ENCODE results near the gene REEP1.

Gene REEP1, protein sequence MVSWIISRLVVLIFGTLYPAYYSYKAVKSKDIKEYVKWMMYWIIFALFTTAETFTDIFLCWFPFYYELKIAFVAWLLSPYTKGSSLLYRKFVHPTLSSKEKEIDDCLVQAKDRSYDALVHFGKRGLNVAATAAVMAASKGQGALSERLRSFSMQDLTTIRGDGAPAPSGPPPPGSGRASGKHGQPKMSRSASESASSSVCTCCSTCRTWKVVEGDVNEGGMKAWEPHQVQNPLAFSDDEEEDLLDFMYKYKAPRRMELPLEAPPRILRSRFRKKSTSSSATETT

DNA sequence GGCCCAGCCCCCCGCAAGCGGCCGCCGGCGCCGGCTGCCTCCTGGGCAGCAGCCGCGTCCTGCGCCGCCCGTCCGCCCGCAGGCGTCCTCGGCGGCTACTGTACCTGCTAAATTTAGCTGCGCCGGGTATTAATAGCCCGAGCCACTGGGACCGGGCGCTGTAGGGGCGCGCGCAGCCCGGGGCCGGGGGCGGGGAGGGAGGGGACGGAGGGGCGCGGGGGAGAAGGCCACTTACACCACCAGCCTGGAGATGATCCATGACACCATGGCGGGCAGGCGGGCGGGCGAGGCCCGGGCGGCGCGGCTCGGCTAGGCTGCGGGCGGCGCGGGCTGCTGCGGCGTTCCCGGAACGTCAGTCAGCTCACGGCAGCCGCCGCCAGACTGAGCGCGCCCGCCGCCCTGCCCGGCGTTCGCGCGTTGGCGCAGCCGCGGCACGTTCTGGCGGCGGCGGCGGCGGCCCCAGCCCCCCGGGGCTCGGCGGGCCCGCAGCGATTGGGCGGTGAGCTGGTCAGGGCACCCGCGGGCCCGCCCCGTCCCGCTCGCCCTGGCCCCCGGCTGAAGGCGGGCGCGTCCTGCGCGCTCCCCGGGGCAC lies at the start of gene REEP1:
REEP1 (minus strand) TSS at position 383 of the 592 bp plus-strand sequence; CDS start at position 267, 116 bp downstream.
- ChIA-PET CTCF (no interaction called here), POLR2A (no interaction called here)
- H3K4me3 ChIP-seq (ENCODE audit: low read depth, low read length): peak within 1 kb of the TSS; percentile 23
- TF ChIP-seq, protein P1, sequence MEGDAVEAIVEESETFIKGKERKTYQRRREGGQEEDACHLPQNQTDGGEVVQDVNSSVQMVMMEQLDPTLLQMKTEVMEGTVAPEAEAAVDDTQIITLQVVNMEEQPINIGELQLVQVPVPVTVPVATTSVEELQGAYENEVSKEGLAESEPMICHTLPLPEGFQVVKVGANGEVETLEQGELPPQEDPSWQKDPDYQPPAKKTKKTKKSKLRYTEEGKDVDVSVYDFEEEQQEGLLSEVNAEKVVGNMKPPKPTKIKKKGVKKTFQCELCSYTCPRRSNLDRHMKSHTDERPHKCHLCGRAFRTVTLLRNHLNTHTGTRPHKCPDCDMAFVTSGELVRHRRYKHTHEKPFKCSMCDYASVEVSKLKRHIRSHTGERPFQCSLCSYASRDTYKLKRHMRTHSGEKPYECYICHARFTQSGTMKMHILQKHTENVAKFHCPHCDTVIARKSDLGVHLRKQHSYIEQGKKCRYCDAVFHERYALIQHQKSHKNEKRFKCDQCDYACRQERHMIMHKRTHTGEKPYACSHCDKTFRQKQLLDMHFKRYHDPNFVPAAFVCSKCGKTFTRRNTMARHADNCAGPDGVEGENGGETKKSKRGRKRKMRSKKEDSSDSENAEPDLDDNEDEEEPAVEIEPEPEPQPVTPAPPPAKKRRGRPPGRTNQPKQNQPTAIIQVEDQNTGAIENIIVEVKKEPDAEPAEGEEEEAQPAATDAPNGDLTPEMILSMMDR (IDR thresholded peaks at IDR 0.05; ENCODE audit: insufficient read depth, low read length, missing control alignments): no peak
- DNase-seq (ENCODE audit: low read depth, low spot score): no peak

DNA sequence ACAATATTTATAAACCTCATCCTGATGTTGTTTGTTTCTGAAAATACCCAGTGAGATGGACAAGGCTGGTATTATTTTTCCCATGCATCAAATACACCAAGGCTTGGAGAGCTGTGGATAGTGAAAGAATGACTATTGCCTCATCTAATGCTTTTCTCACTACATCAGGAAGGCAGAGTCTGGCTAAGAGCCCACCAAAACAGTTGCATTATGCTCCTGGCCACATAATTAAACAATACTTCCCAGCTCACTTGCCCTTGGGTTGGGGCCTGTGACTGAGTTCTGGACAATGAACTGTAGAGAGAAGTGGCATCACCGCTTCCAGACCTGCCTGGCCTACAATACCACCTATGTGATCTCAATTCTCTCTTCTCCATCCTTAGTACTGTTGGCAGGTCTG lies 46.4 kb upstream of the REEP1 start:
- H3K4me3 ChIP-seq (ENCODE audit: low read depth, low read length): no peak overlapping the region
- ChIA-PET CTCF (interaction anchor here (1.5 to 3.8 kb wide), 3 partner anchors 10 to 12 kb away, joined by 5 to 27 read pairs (median 14); no protein-coding TSS in a partner anchor), POLR2A (no interaction called here)
- TF ChIP-seq, protein P1 (IDR thresholded peaks at IDR 0.05; ENCODE audit: insufficient read depth, low read length, missing control alignments): no peak
- DNase-seq (ENCODE audit: low read depth, low spot score): peak; percentile 51

DNA sequence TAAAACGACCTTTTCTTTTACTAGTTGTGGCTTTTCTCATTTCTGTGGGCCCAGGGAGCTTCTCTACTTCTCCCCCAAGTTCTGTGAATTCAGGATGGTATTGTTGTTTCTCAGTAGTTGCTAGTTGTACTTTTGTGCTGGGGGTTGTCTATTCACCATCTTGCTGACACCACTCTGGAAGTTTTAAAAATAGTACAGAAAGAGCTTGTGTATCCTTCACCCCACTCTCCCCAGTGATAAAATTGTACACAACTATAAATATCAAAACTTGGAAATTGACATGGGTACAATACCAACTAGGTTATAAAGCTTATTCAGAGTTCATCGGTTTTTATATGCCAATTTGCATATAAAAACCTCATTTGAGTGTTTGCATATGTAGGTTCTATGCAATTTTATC lies 45.3 kb upstream of the REEP1 start:
- no peak overlapping the region for H3K4me3 ChIP-seq (ENCODE audit: low read depth, low read length)
- DNase-seq (ENCODE audit: low read depth, low spot score): no peak
- TF ChIP-seq, protein P1 (IDR thresholded peaks at IDR 0.05; ENCODE audit: insufficient read depth, low read length, missing control alignments): no peak
- POLR2A ChIA-PET: no interaction called here
- CTCF ChIA-PET: interaction anchor here (1.0 to 3.8 kb wide), 5 partner anchors 10 to 162 kb away, joined by 3 to 27 read pairs (median 5); no protein-coding TSS in a partner anchor

DNA sequence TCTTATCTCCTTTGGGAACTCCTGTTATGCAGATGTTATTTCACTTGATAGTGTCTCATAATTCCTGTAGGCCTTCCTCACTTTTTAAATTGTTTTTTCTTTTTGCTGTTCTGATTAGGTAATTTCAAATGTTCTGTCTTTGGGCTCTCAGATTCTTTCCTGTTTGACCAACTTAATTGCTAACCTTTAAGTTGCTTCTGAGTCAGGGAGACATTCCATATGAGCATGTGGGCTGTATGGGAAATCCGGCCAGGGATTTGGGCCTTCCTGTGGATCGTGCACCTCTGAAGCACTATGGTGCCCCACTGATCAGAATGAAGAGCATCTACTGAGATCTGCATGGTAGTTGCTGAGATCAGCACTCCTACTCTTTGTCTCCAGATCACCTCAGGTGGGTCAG lies 44.7 kb upstream of the REEP1 start:
- TF ChIP-seq, protein P1 (IDR thresholded peaks at IDR 0.05; ENCODE audit: insufficient read depth, low read length, missing control alignments): no peak
- CTCF ChIA-PET: interaction anchor here (1.5 to 3.8 kb wide), 5 partner anchors 10 to 161 kb away, joined by 5 to 27 read pairs (median 7); no protein-coding TSS in a partner anchor
- no peak for DNase-seq (ENCODE audit: low read depth, low spot score)
- H3K4me3 ChIP-seq (ENCODE audit: low read depth, low read length): no peak overlapping the region
- POLR2A ChIA-PET: no interaction called here

DNA sequence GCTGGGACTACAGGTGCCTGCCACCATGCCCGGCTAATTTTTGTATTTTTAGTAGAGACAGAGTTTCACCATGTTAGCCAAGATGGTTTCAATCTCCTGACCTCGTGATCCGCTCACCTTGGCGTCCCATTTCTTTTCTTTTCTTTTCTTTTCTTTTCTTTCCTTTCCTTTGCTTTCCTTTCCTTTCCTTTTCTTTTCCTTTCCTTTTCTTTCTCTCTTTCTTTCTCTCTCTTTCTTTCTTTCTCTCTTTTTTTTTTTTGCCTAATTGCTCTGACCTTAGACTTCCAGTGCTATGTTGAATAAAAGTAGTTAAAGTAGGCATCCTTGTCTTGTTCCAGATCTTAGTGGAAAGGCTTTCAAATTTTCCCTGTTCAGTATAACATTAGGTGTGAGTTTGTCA lies 41.0 kb upstream of the REEP1 start:
- POLR2A ChIA-PET: no interaction called here
- CTCF ChIA-PET: no interaction called here
- TF ChIP-seq, protein P1 (IDR thresholded peaks at IDR 0.05; ENCODE audit: insufficient read depth, low read length, missing control alignments): no peak
- H3K4me3 ChIP-seq (ENCODE audit: low read depth, low read length): no peak overlapping the region
- DNase-seq (ENCODE audit: low read depth, low spot score): no peak

DNA sequence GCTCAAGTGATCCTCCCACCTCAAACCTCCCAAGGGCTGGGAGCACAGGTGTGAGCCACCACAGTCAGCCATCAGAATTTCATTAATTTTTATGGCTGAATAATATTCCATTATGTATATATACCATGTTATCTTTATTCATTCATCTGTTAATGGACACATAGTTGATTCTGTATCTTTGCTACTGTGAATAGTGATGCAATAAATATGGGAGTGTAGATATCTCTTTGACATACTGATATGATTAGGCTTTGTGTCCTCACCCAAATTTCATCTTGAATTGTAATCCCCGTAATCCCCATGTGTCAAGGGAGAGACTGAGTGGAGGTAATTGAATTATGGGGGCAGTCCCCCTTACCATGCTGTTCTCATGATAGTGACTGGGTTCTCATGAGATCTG lies 38.2 kb upstream of the REEP1 start:
- TF ChIP-seq, protein P1 (IDR thresholded peaks at IDR 0.05; ENCODE audit: insufficient read depth, low read length, missing control alignments): no peak
- no peak overlapping the region for H3K4me3 ChIP-seq (ENCODE audit: low read depth, low read length)
- POLR2A ChIA-PET: no interaction called here
- no peak for DNase-seq (ENCODE audit: low read depth, low spot score)
- CTCF ChIA-PET: interaction anchor here (1.0 to 10.9 kb wide), 2 partner anchors 15 to 157 kb away, joined by 3 to 195 read pairs; no protein-coding TSS in a partner anchor
